Occipital lobe (tissue), 2 donors: Measurements from ENCODE around the gene ZFP69. TPM values are rescaled to one million over a fixed set of nuclear protein-coding genes. Genes with fewer than 3 reads are reported as not detected.

Experiments
- DNase-seq: peaks from one replicate; lab custom pipeline; 2025; lab: John Stamatoyannopoulos, UW
- total RNA-seq: library from RNA; depleted of rRNA; stranded (reverse); fragments of >200 nt; gene quantifications from one replicate; pipeline ENCODE4 v1.2.3, GENCODE V29; 2014

ZFP69 gene
- total RNA-seq, 1 donor from 2014 or later: 15.1 TPM

GRCh38 chr1:40508375-40509341, 31.6 kb downstream of the ZFP69 start, which contains the start of gene EXO5:
EXO5 (plus strand) TSS chr1:40508767; CDS start chr1:40514545, 5,778 bp downstream.
- peak; percentile 71 for DNase-seq

GRCh38 chr1:40519517-40519916, 42.4 kb downstream of the ZFP69 start:
- no peak for DNase-seq

- DNase-seq: no peak
Observed at GRCh38 chr1:40530735-40531380, 53.8 kb downstream of the ZFP69 start.

GRCh38 chr1:40531381-40532061, 54.4 kb downstream of the ZFP69 start, which contains the start of gene ZNF684:
ZNF684 (plus strand) TSS chr1:40531637; CDS start chr1:40533167, 1,530 bp downstream.
- peak; percentile 92 for DNase-seq

- no peak for DNase-seq
Observed at GRCh38 chr1:40532062-40532389, 54.9 kb downstream of the ZFP69 start.

- DNase-seq: no peak
Observed at GRCh38 chr1:40532844-40533424, 55.8 kb downstream of the ZFP69 start.

GRCh38 chr1:40534589-40534988, 57.5 kb downstream of the ZFP69 start:
- DNase-seq: no peak

GRCh38 chr1:40535732-40536131, 58.6 kb downstream of the ZFP69 start:
- DNase-seq: no peak

- DNase-seq: no peak
Observed at GRCh38 chr1:40539338-40539737, 62.2 kb downstream of the ZFP69 start.

Other genes starting within 250 kb of the ZFP69 start
- gene TMCO2, start 229.4 kb upstream of the ZFP69 start, total RNA-seq: not detected
- 51.0 TPM for gene ZMPSTE24, start 219.1 kb upstream of the ZFP69 start, total RNA-seq
- 17.5 TPM for gene COL9A2, start 160.0 kb upstream of the ZFP69 start, total RNA-seq
- gene SMAP2, start 103.6 kb upstream of the ZFP69 start, total RNA-seq: 24.6 TPM
- 22.0 TPM for gene ZFP69B, start 26.8 kb upstream of the ZFP69 start, total RNA-seq
- 19.2 TPM for gene EXO5, start 31.5 kb downstream of the ZFP69 start, total RNA-seq
- 6.1 TPM for gene ZNF684, start 54.3 kb downstream of the ZFP69 start, total RNA-seq
- gene RIMS3, start 188.4 kb downstream of the ZFP69 start, total RNA-seq: 24.6 TPM
- gene NFYC, start 214.4 kb downstream of the ZFP69 start, total RNA-seq: 34.6 TPM